CD4-positive, alpha-beta T cell treated with Interleukin-21 for 1 hour (primary cell): Measurements from ENCODE around the gene FAM72D.
A peak's percentile ranks its signal among the peaks of the same experiment; 100 is the strongest.
"Not testable (repeated sequence)": the region's sequence is repeated elsewhere in the genome, so short reads cannot be mapped to it uniquely, and the experiment has no call there.

Experiments used
- DNase-seq: peaks from one replicate; pipeline ENCODE4 v3.0.0-alpha.2; 2020

Gene FAM72D

GRCh38 chr1:145155873-145156272 lies 60.1 kb downstream of the FAM72D start:
- not testable (repeated sequence) for DNase-seq

- peak; percentile 51 for DNase-seq
Measured at GRCh38 chr1:145156891-145157610, 61.3 kb downstream of the FAM72D start.

- DNase-seq: not testable (repeated sequence)
Measured at GRCh38 chr1:145157715-145158114, 61.9 kb downstream of the FAM72D start.

- DNase-seq: not testable (repeated sequence)
Measured at GRCh38 chr1:145161046-145161752, 65.4 kb downstream of the FAM72D start.
